GM19467 (cell line): ENCODE results near the gene NFIA.

Experiments used
- ATAC-seq: cut with Tn5 transposase; IDR thresholded peaks from one replicate; pipeline ENCODE4 v1.9.1; 2021; ENCODE audit warnings: mild to moderate bottlenecking, moderate library complexity; ENCODE audit not compliant: unreplicated experiment

Gene NFIA

GRCh38 chr1:61353797-61354406 lies 271.5 kb downstream of the NFIA start:
- ATAC-seq: no peak

GRCh38 chr1:61356016-61356415 lies 273.7 kb downstream of the NFIA start:
- ATAC-seq: no peak

GRCh38 chr1:61356995-61357394 lies 274.6 kb downstream of the NFIA start:
- ATAC-seq: no peak

- ATAC-seq: no peak
Observed at GRCh38 chr1:61357539-61357938, 275.2 kb downstream of the NFIA start.

- no peak for ATAC-seq
Observed at GRCh38 chr1:61358770-61359455, 276.6 kb downstream of the NFIA start.

GRCh38 chr1:61361931-61362330 lies 279.6 kb downstream of the NFIA start:
- ATAC-seq: no peak

- ATAC-seq: no peak
Observed at GRCh38 chr1:61362351-61362750, 280.0 kb downstream of the NFIA start.

- ATAC-seq: no peak
Observed at GRCh38 chr1:61368366-61368765, 286.0 kb downstream of the NFIA start.

GRCh38 chr1:61368876-61369275 lies 286.5 kb downstream of the NFIA start:
- ATAC-seq: no peak

GRCh38 chr1:61370177-61370912 lies 288.0 kb downstream of the NFIA start:
- ATAC-seq: no peak

- ATAC-seq: no peak
Observed at GRCh38 chr1:61370913-61371279, 288.5 kb downstream of the NFIA start.

- no peak for ATAC-seq
Observed at GRCh38 chr1:61372944-61373343, 290.6 kb downstream of the NFIA start.

- ATAC-seq: no peak
Observed at GRCh38 chr1:61374156-61374555, 291.8 kb downstream of the NFIA start.

GRCh38 chr1:61375082-61375880 lies 292.9 kb downstream of the NFIA start:
- no peak for ATAC-seq

- ATAC-seq: no peak
Observed at GRCh38 chr1:61376151-61376550, 293.8 kb downstream of the NFIA start.

GRCh38 chr1:61377242-61377958 lies 295.0 kb downstream of the NFIA start:
- ATAC-seq: no peak

GRCh38 chr1:61378494-61379180 lies 296.3 kb downstream of the NFIA start:
- ATAC-seq: no peak

GRCh38 chr1:61379693-61380092 lies 297.3 kb downstream of the NFIA start:
- ATAC-seq: no peak

GRCh38 chr1:61380561-61380960 lies 298.2 kb downstream of the NFIA start:
- ATAC-seq: no peak

GRCh38 chr1:61386323-61386722 lies 304.0 kb downstream of the NFIA start:
- no peak for ATAC-seq
